GM12875 (cell line): ENCODE measurements around the gene GGNBP2.

Source experiments
- H3K4me3 ChIP-seq: one replicate; pipeline ENCODE4 v1.5.1; 2011; ENCODE audit warnings: low read depth, low read length, control low read depth
- TF ChIP-seq, protein P1 (sequence below): IDR thresholded peaks from 2 replicates; pipeline ENCODE4 v1.5.1; 2011; ENCODE audit warnings: low read depth, mild to moderate bottlenecking, control low read depth, inconsistent platforms, low read length, moderate library complexity, borderline replicate concordance; ENCODE audit not compliant: insufficient read depth

The GGNBP2 gene

DNA sequence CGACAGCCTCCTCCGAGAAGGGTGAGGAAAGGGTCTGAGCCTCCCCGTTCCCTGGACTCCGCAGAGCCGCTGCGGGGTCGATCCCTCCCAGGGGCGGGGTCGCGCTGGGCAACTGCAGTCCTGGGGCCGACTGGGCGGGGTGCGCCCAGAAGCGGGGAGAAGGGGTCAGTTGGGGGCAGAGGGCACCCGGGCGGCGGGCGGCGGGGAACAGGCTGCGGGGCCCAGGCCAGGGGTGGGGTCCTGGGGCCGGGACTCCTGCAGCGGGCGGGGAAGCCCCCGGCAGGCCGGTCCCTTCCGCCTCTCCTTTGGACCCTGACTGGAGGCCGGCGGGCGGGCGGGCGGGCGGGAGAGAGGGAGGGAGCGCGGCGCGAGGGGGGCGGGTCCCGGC lies 352 bp downstream of the GGNBP2 start:
- TF ChIP-seq, protein P1, sequence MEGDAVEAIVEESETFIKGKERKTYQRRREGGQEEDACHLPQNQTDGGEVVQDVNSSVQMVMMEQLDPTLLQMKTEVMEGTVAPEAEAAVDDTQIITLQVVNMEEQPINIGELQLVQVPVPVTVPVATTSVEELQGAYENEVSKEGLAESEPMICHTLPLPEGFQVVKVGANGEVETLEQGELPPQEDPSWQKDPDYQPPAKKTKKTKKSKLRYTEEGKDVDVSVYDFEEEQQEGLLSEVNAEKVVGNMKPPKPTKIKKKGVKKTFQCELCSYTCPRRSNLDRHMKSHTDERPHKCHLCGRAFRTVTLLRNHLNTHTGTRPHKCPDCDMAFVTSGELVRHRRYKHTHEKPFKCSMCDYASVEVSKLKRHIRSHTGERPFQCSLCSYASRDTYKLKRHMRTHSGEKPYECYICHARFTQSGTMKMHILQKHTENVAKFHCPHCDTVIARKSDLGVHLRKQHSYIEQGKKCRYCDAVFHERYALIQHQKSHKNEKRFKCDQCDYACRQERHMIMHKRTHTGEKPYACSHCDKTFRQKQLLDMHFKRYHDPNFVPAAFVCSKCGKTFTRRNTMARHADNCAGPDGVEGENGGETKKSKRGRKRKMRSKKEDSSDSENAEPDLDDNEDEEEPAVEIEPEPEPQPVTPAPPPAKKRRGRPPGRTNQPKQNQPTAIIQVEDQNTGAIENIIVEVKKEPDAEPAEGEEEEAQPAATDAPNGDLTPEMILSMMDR, result no peak
- peak overlapping the region; percentile 81 for H3K4me3 ChIP-seq

DNA sequence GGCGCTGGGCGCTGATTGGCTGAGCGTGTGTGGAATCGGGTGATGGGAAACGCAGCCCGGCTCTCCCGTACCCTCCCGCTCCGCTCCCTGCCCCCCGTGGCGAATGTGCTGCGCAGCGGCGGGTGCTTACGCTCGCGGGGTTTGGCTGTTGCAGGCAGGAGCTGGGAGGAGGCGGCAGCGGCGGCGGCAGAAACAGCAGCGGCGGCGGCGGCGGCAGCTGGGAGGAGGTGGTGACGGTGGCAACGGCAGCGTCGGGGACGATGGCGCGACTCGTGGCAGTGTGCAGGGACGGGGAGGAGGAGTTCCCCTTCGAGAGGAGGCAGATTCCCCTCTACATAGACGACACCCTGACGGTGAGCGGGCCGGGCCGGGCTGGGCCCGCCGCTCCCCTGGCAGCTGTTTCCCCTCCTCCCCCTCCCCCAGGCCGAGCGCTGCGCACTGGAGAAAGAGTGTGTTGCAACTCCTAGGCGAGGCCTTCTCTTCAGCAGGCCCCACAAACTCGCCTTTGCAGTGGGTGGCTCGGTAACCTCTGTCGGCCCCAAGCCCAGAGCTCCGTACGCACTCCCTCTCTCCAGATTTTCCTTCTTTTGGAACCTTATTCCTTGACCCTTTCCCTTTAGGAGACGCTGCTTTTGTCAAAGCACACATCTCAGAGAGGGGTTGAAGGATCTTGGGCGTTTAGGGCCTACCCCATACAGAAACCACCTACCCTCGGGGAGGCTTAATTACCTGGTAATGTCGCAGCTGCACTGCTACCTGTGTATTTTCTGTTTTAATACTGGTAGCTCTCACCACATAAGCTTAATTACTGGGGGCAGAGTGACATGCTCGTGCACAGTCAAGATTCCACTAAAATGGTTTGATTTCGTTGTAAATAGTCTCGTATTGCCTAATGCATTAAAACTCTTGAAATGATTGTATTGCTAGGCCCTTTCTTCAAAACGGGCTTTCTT lies 1.0 kb downstream of the GGNBP2 start:
- TF ChIP-seq, protein P1, result 0 out of 2 replicates have a peak, but pooled peaks have one; percentile 16
- H3K4me3 ChIP-seq, result peak overlapping the region; percentile 81

GRCh38 chr17:36546418-36547093 lies 1.8 kb downstream of the GGNBP2 start:
- peak overlapping the region; percentile 81 for H3K4me3 ChIP-seq
- TF ChIP-seq, protein P1, result no peak

GRCh38 chr17:36547776-36548175 lies 3.1 kb downstream of the GGNBP2 start:
- no peak overlapping the region for H3K4me3 ChIP-seq
- TF ChIP-seq, protein P1, result no peak

- H3K4me3 ChIP-seq, result no peak overlapping the region
- TF ChIP-seq, protein P1, result no peak
Observed at GRCh38 chr17:36550491-36551417, 6.0 kb downstream of the GGNBP2 start.

DNA sequence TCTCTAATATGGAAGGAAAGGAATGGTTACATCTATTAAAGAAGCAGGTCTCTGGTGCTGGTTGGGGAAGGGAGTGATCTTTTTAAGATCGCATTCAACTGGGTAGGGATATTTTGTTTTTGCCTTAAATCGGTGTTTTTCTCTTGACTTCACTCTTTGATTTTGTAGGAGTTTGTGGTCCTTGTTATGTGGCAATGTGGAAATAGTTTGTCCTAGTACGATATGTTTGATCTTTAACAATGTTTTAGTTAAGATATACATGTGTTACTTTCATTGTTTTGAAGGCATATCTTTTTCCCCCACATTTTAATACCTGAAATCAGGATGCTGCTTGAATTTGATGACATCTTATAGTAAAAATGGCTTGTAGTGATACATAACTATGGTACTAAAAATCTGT lies 8.7 kb downstream of the GGNBP2 start:
- H3K4me3 ChIP-seq, result no peak overlapping the region
- TF ChIP-seq, protein P1, result no peak
